GM12874 (cell line): Measurements from ENCODE around the gene XRN2.

Experiments
- CTCF ChIP-seq: IDR thresholded peaks from 2 replicates; pipeline ENCODE4 v1.5.1; 2011; ENCODE audit warnings: low read depth, mild to moderate bottlenecking, control low read depth, low read length, moderate library complexity; ENCODE audit not compliant: insufficient read depth

Gene XRN2

GRCh38 chr20:21302664-21303060 is 469 bp upstream of the XRN2 start:
- no peak for TF ChIP-seq CTCF

GRCh38 chr20:21303872-21304586 is 898 bp downstream of the XRN2 start:
- no peak for TF ChIP-seq CTCF

GRCh38 chr20:21308340-21308739 is 5.2 kb downstream of the XRN2 start:
- no peak for TF ChIP-seq CTCF

DNA sequence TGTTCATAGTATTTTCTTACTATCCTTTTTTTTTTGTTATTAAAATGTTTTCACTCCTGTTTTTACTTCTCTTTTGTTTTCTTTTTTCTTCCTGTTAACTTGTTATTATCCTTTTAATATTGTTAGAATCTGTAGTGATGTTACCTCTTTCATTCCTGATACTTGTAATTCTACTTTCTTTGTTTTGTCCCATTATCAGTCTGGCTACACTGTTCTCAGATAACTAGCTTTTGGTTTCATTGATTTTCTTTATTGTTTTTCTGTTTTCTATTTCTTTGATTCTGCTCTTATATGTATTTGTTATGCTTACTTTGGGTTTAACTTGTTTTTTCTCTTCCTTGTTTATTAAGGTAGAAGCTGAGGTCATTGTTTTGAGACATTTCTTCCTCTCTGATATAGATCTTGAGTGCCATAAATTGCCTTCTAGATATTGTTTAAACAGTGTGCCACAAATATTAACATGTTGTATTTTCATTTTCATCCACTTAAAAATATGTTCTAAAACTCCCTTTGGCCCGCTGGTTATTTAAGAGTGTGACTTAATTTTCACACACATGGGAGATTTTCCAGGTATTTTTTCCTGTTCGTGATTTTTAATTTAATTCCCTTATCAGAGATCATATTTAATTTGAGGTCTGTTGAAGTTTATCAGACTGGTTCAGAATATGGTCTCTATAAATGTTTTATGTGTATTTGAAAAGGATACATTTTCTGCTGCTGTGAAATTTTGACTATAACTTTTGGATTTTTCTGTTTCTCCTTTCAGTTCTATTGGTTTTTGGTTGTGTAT is 6.7 kb downstream of the XRN2 start:
- TF ChIP-seq CTCF = no peak

GRCh38 chr20:21312813-21313474 is 9.8 kb downstream of the XRN2 start:
- no peak for TF ChIP-seq CTCF

DNA sequence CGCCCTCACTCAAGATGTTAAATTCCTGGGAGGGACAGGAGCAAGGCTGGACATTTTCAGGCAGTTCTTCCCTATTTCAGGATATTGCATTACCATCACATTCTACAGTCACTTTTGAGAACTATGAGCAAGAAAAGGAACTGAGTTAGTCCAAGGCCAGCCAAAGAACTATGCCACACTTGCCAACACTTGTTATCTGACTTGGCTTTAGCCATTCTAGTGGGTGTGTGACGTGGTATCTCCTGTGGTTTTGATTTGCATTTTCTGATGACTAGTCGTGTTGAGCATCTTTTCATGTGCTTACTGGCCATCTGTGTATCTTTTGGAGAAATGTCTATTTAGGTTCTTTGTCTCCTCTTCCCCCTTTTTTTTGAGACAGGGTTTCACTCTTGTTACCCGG is 12.0 kb downstream of the XRN2 start:
- no peak for TF ChIP-seq CTCF

- no peak for TF ChIP-seq CTCF
Observed at GRCh38 chr20:21322083-21322710, 19.1 kb downstream of the XRN2 start.
